Activated T-helper 1 cell treated with anti-CD3 and anti-CD28 coated beads, Interleukin-12 subunit alpha, Interleukin-12 subunit beta, Interleukin-2, Interleukin-4 antibody, amounts not matched to agents 30 ng/mL and 10 ng/mL and 1 ng/mL, durations not matched to agents 14 hours and 24 hours and 36 hours (primary cell): ENCODE data around the gene MLLT6. TPM values are rescaled to one million over a fixed set of nuclear protein-coding genes. Genes with fewer than 3 reads are reported as not detected.
A peak's percentile ranks its signal among the peaks of the same experiment; 100 is the strongest.
"Not testable (repeated sequence)": the region's sequence is repeated elsewhere in the genome, so short reads cannot be mapped to it uniquely, and the experiment has no call there.

Experiments used
- DNase-seq: peaks from one replicate; pipeline ENCODE4 v3.0.0; 2021; ENCODE audit warnings: low spot score
- H3K27ac Mint-ChIP-seq: one replicate; pipeline ENCODE4 v1.8.0; 2021; ENCODE audit warnings: mild to moderate bottlenecking, mixed read lengths
- H3K27me3 Mint-ChIP-seq: one replicate; pipeline ENCODE4 v1.8.0; 2022; ENCODE audit warnings: mild to moderate bottlenecking, moderate library complexity, mixed read lengths; ENCODE audit not compliant: insufficient read depth
- H3K36me3 Mint-ChIP-seq: one replicate; pipeline ENCODE4 v1.8.0; 2021; ENCODE audit warnings: low read depth, mixed read lengths
- H3K4me1 Mint-ChIP-seq: one replicate; pipeline ENCODE4 v1.8.0; 2021; ENCODE audit warnings: low read depth, mixed read lengths
- H3K4me3 Mint-ChIP-seq: one replicate; pipeline ENCODE4 v1.8.0; 2021; ENCODE audit warnings: mild to moderate bottlenecking, moderate library complexity, mixed read lengths
- H3K9me3 Mint-ChIP-seq: one replicate; pipeline ENCODE4 v1.8.0; 2021; ENCODE audit warnings: mixed read lengths
- intact Hi-C: fragments of 100-400 bp; cut with micrococcal nuclease; formaldehyde crosslinking; loops from one replicate; pipeline ENCODE4 v1.15.1; 2024
- total RNA-seq: library from RNA; stranded (reverse); gene quantifications from 2 replicates; pipeline ENCODE4 v1.2.3, GENCODE V29; 2022

MLLT6 gene
- total RNA-seq, 1 donor from 2014 or later = 250 TPM

- H3K27me3 Mint-ChIP-seq = no peaks in the 10 kb centered on the region
- no peak overlapping the region for H3K4me3 Mint-ChIP-seq
- intact Hi-C loops = no loop called here
- H3K36me3 Mint-ChIP-seq = peaks cover 48% of the 10 kb centered on the region
- H3K4me1 Mint-ChIP-seq = peaks cover 32% of the 10 kb centered on the region
- no peaks in the 10 kb centered on the region for H3K9me3 Mint-ChIP-seq
- peak overlapping the region; percentile 79 for H3K27ac Mint-ChIP-seq
- no peak for DNase-seq
These were observed 12.2 kb downstream of the MLLT6 start for GRCh38 chr17:38717139-38717745.

- H3K4me3 Mint-ChIP-seq = no peak overlapping the region
- no peak for DNase-seq
These were observed 14.3 kb downstream of the MLLT6 start for GRCh38 chr17:38719289-38719942.

GRCh38 chr17:38719943-38720641 lies 15.0 kb downstream of the MLLT6 start:
- DNase-seq = no peak
- H3K4me1 Mint-ChIP-seq = peaks cover 18% of the 10 kb centered on the region
- no peaks in the 10 kb centered on the region for H3K9me3 Mint-ChIP-seq
- H3K36me3 Mint-ChIP-seq = peaks cover 43% of the 10 kb centered on the region
- H3K4me3 Mint-ChIP-seq = no peak overlapping the region
- no peaks in the 10 kb centered on the region for H3K27me3 Mint-ChIP-seq
- intact Hi-C loops = no loop called here
- no peak overlapping the region for H3K27ac Mint-ChIP-seq

More at GRCh38 chr17:38719289-38719942, 14.3 kb downstream of the MLLT6 start:
- H3K27ac Mint-ChIP-seq = no peak overlapping the region
- H3K27me3 Mint-ChIP-seq = no peaks in the 10 kb centered on the region
- intact Hi-C loops = no loop called here
- H3K4me1 Mint-ChIP-seq = peaks cover 23% of the 10 kb centered on the region
- no peaks in the 10 kb centered on the region for H3K9me3 Mint-ChIP-seq
- H3K36me3 Mint-ChIP-seq = peaks cover 42% of the 10 kb centered on the region

GRCh38 chr17:38720941-38721340 lies 15.9 kb downstream of the MLLT6 start:
- intact Hi-C loops = no loop called here
- peaks cover 10% of the 10 kb centered on the region for H3K4me1 Mint-ChIP-seq
- H3K9me3 Mint-ChIP-seq = no peaks in the 10 kb centered on the region
- H3K27me3 Mint-ChIP-seq = no peaks in the 10 kb centered on the region
- DNase-seq = no peak
- H3K36me3 Mint-ChIP-seq = peaks cover 35% of the 10 kb centered on the region
- H3K27ac Mint-ChIP-seq = no peak overlapping the region
- no peak overlapping the region for H3K4me3 Mint-ChIP-seq

GRCh38 chr17:38721802-38722201 lies 16.7 kb downstream of the MLLT6 start:
- no peak for DNase-seq
- peaks cover 15% of the 10 kb centered on the region for H3K4me1 Mint-ChIP-seq
- H3K27me3 Mint-ChIP-seq = no peaks in the 10 kb centered on the region
- H3K9me3 Mint-ChIP-seq = no peaks in the 10 kb centered on the region
- H3K27ac Mint-ChIP-seq = no peak overlapping the region
- H3K4me3 Mint-ChIP-seq = no peak overlapping the region
- intact Hi-C loops = no loop called here
- H3K36me3 Mint-ChIP-seq = peaks cover 33% of the 10 kb centered on the region

- Mint-ChIP-seq H3K4me3 (no peak overlapping the region), H3K9me3 (no peaks in the 10 kb centered on the region), H3K27ac (no peak overlapping the region), H3K4me1 (peaks cover 35% of the 10 kb centered on the region), H3K27me3 (no peaks in the 10 kb centered on the region), H3K36me3 (peaks cover 27% of the 10 kb centered on the region)
- intact Hi-C loops = no loop called here
- no peak for DNase-seq
These were observed 19.4 kb downstream of the MLLT6 start for GRCh38 chr17:38724337-38724988.

GRCh38 chr17:38725066-38725465 lies 20.0 kb downstream of the MLLT6 start:
- Mint-ChIP-seq H3K9me3 (no peaks in the 10 kb centered on the region), H3K27ac (no peak overlapping the region), H3K27me3 (no peaks in the 10 kb centered on the region), H3K36me3 (peaks cover 27% of the 10 kb centered on the region), H3K4me3 (no peak overlapping the region), H3K4me1 (peaks cover 36% of the 10 kb centered on the region)
- DNase-seq = no peak
- intact Hi-C loops = no loop called here

GRCh38 chr17:38726145-38726544 lies 21.1 kb downstream of the MLLT6 start:
- peaks cover 23% of the 10 kb centered on the region for H3K36me3 Mint-ChIP-seq
- H3K9me3 Mint-ChIP-seq, H3K27me3 Mint-ChIP-seq, H3K4me3 Mint-ChIP-seq, intact Hi-C loops, DNase-seq: not testable (repeated sequence)
- H3K27ac Mint-ChIP-seq = peak overlapping the region; percentile 73
- H3K4me1 Mint-ChIP-seq = peaks cover 45% of the 10 kb centered on the region

GRCh38 chr17:38727736-38728135 lies 22.7 kb downstream of the MLLT6 start:
- peak overlapping the region; percentile 79 for H3K4me3 Mint-ChIP-seq
- peaks cover 2% of the 10 kb centered on the region for H3K27me3 Mint-ChIP-seq
- intact Hi-C loops = loop anchor here (1.0 kb wide), 2 partner anchors 21 to 26 kb away; no protein-coding TSS in a partner anchor
- H3K27ac Mint-ChIP-seq = peak overlapping the region; percentile 94
- H3K9me3 Mint-ChIP-seq = no peaks in the 10 kb centered on the region
- peaks cover 60% of the 10 kb centered on the region for H3K4me1 Mint-ChIP-seq
- peaks cover 23% of the 10 kb centered on the region for H3K36me3 Mint-ChIP-seq
- peak; percentile 57 for DNase-seq

GRCh38 chr17:38728290-38728831 lies 23.3 kb downstream of the MLLT6 start:
- Mint-ChIP-seq H3K9me3 (no peaks in the 10 kb centered on the region), H3K27ac (peak overlapping the region; percentile 94), H3K4me1 (peaks cover 66% of the 10 kb centered on the region), H3K36me3 (peaks cover 26% of the 10 kb centered on the region), H3K4me3 (peak overlapping the region; percentile 79), H3K27me3 (peaks cover 2% of the 10 kb centered on the region)
- intact Hi-C loops = no loop called here
- DNase-seq = peak; percentile 68

- H3K4me1 Mint-ChIP-seq = peaks cover 76% of the 10 kb centered on the region
These were observed 24.4 kb downstream of the MLLT6 start for GRCh38 chr17:38729368-38729885.

GRCh38 chr17:38729886-38730525 lies 24.9 kb downstream of the MLLT6 start, which contains the start of gene CISD3:
Gene CISD3 (plus strand): TSS chr17:38730341. CDS start chr17:38730359, 18 bp downstream.
- H3K27ac Mint-ChIP-seq = peak within 1 kb of the TSS; percentile 97
- intact Hi-C loops = loop anchor here (1.0 kb wide), 2 partner anchors 22 to 54 kb away; partner anchors contain the start of gene PSMB3

More at GRCh38 chr17:38729368-38729885, 24.4 kb downstream of the MLLT6 start:
- Mint-ChIP-seq H3K27ac (peak overlapping the region; percentile 94), H3K9me3 (no peaks in the 10 kb centered on the region), H3K27me3 (peaks cover 2% of the 10 kb centered on the region), H3K4me3 (peak overlapping the region; percentile 79), H3K36me3 (peaks cover 26% of the 10 kb centered on the region)
- no peak for DNase-seq
- intact Hi-C loops = no loop called here

More at GRCh38 chr17:38729886-38730525, 24.9 kb downstream of the MLLT6 start, which contains the start of gene CISD3:
- Mint-ChIP-seq H3K9me3 (no peaks in the 10 kb centered on the region), H3K4me1 (peaks cover 82% of the 10 kb centered on the region), H3K36me3 (peaks cover 24% of the 10 kb centered on the region), H3K4me3 (peak within 1 kb of the TSS; percentile 94), H3K27me3 (peaks cover 2% of the 10 kb centered on the region)
- peak; percentile 88 for DNase-seq
